ENCODE results near the gene TNFRSF1B. TPM values are rescaled to one million over a fixed set of nuclear protein-coding genes. Genes with fewer than 3 reads are reported as not detected.

The TNFRSF1B gene
- polyA plus RNA-seq, 3 donors, result 436 to 761 (median 450) TPM

DNA sequence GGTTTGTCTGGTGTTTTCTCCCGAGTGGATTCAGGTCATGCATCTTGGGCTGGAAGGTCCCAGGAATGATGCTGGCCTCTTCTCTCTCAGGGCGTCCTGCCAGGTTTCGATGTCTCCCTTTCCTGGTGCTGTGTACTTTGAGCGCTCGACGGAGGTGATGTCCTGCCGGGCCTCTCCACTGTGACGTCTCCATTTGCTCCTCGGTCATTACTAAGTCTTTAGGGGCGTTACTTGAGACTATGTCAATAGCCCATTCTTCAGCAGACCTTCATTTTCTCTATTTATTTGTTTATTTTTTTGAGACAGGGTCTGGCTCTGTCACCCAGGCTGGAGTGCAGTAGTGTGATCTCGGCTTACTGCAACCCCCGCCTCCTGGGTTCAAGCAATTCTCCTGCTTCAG is 37.2 kb upstream of the TNFRSF1B start:
- H3K36me3 Mint-ChIP-seq, result peaks cover 26 to 45% of the 10 kb centered on the region in 2 donors
- peaks cover 85% of the 10 kb centered on the region for H3K4me1 Mint-ChIP-seq
- peaks cover 86% of the 10 kb centered on the region in 2 donors for H3K4me1 ChIP-seq (ENCODE audit: control insufficient read depth in 1 of 2, insufficient read depth in 2 of 2, low read length in 2 of 2)
- peaks cover 0 to 8% (median 0%) of the 10 kb centered on the region in 7 donors for H3K9me3 Mint-ChIP-seq
- H3K27me3 ChIP-seq (ENCODE audit: control insufficient read depth in 2 of 2, insufficient read depth in 2 of 2, low read length in 2 of 2), result no peaks in the 10 kb centered on the region
- peak overlapping the region in 2 of 7 donors; percentile 68 to 74 for H3K27ac Mint-ChIP-seq
- intact Hi-C loops (cut with micrococcal nuclease), result loop anchor here (5.0 kb wide), 1 partner anchor 38 kb away; the partner anchor contains the start of gene TNFRSF1B (in 2 of the 2)
- H3K4me3 ChIP-seq (replicated peaks in 1 of 3; ENCODE audit: low read depth in 2 of 3, low read length in 3 of 3), result no peak overlapping the region
- peaks cover 43% of the 10 kb centered on the region for H3K79me2 ChIP-seq (ENCODE audit: insufficient read depth, low read length)
- no peak for DNase-seq
- H3K9me3 ChIP-seq (replicated peaks in 1 of 2; ENCODE audit: control insufficient read depth in 1 of 2, insufficient read depth in 1 of 2, low read length in 2 of 2), result no peaks in the 10 kb centered on the region
- no peak overlapping the region for H3K4me2 ChIP-seq (replicated peaks; ENCODE audit: extremely low read depth, low read length, poor library complexity, severe bottlenecking)
- 98% methylated on average over 9 of the region's 12 CpGs for WGBS (ENCODE audit: insufficient coverage)
- peaks cover 0 to 2% (median 2%) of the 10 kb centered on the region in 3 donors for H3K27me3 Mint-ChIP-seq (ENCODE audit: low read depth in 3 of 3)
- H2AFZ ChIP-seq (ENCODE audit: insufficient read depth, low read depth, low read length, poor library complexity, severe bottlenecking), result no peak overlapping the region
- H3K27ac ChIP-seq (ENCODE audit: low read depth in 1 of 2, low read length in 2 of 2), result no peak overlapping the region
- H3K4me3 Mint-ChIP-seq, result no peak overlapping the region
- H4K20me1 ChIP-seq (ENCODE audit: insufficient read depth, low read length), result no peaks in the 10 kb centered on the region
- H3K9ac ChIP-seq (ENCODE audit: insufficient read depth, low read length, poor library complexity, severe bottlenecking), result no peak overlapping the region
- H3K36me3 ChIP-seq (replicated peaks in 1 of 2; ENCODE audit: control insufficient read depth in 1 of 2, insufficient read depth in 2 of 2, low read length in 2 of 2), result no peaks in the 10 kb centered on the region
- TF ChIP-seq, protein P1, sequence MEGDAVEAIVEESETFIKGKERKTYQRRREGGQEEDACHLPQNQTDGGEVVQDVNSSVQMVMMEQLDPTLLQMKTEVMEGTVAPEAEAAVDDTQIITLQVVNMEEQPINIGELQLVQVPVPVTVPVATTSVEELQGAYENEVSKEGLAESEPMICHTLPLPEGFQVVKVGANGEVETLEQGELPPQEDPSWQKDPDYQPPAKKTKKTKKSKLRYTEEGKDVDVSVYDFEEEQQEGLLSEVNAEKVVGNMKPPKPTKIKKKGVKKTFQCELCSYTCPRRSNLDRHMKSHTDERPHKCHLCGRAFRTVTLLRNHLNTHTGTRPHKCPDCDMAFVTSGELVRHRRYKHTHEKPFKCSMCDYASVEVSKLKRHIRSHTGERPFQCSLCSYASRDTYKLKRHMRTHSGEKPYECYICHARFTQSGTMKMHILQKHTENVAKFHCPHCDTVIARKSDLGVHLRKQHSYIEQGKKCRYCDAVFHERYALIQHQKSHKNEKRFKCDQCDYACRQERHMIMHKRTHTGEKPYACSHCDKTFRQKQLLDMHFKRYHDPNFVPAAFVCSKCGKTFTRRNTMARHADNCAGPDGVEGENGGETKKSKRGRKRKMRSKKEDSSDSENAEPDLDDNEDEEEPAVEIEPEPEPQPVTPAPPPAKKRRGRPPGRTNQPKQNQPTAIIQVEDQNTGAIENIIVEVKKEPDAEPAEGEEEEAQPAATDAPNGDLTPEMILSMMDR (IDR thresholded peaks at IDR 0.05), result no peak

DNA sequence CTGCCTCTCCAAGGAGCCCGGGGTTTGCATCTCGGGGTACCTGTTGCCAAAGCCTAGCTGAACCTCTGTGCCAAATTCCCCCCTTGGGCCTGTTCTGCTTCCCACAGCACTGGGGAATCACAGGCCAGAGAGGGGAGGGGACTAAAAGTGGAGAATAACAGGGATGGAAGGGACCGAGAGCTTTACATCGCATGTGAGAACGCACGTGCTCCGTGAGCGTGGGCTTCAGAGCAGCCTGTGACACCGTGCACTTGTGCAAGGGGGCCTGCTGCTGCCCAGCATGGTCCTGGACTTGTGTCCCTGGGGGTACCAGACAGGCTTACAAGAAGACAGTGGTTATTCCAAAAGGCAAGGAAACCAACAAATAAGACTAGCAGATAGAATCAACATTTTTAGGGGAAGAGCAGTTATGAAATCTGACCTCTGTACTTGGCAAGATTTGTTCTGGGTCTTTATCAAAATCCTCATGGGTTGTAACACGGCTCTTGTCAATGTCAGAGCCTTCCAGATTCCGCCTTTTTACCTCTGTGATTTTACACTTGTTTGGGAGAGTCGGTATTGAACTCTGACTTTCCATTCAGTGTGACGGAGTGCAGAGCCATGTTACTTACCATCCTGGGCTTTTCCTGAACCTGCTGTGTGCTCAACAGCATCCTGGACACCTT is 36.2 kb upstream of the TNFRSF1B start:
- Histone ChIP-seq H3K4me2 (replicated peaks; ENCODE audit: extremely low read depth, low read length, poor library complexity, severe bottlenecking) (no peak overlapping the region), H3K9me3 (replicated peaks in 1 of 2; ENCODE audit: control insufficient read depth in 1 of 2, insufficient read depth in 1 of 2, low read length in 2 of 2) (no peaks in the 10 kb centered on the region), H3K79me2 (ENCODE audit: insufficient read depth, low read length) (peaks cover 37% of the 10 kb centered on the region), H3K9ac (ENCODE audit: insufficient read depth, low read length, poor library complexity, severe bottlenecking) (no peak overlapping the region), H3K4me1 (ENCODE audit: control insufficient read depth in 1 of 2, insufficient read depth in 2 of 2, low read length in 2 of 2) (peaks cover 77 to 79% of the 10 kb centered on the region in 2 donors), H3K36me3 (replicated peaks in 1 of 2; ENCODE audit: control insufficient read depth in 1 of 2, insufficient read depth in 2 of 2, low read length in 2 of 2) (no peaks in the 10 kb centered on the region), H3K4me3 (replicated peaks in 1 of 3; ENCODE audit: low read depth in 2 of 3, low read length in 3 of 3) (peak overlapping the region in 1 of 3 experiments; percentile 16), H3K27me3 (ENCODE audit: control insufficient read depth in 2 of 2, insufficient read depth in 2 of 2, low read length in 2 of 2) (no peaks in the 10 kb centered on the region), H2AFZ (ENCODE audit: insufficient read depth, low read depth, low read length, poor library complexity, severe bottlenecking) (no peak overlapping the region), H4K20me1 (ENCODE audit: insufficient read depth, low read length) (no peaks in the 10 kb centered on the region), H3K27ac (ENCODE audit: low read depth in 1 of 2, low read length in 2 of 2) (peak overlapping the region in 1 of 2 donors; percentile 26)
- 83% methylated on average over 9 of the region's 13 CpGs for WGBS (ENCODE audit: insufficient coverage)
- intact Hi-C loops (cut with micrococcal nuclease), result no loop called here
- DNase-seq, result peak in 1 of 3 donors; percentile 3
- Mint-ChIP-seq H3K27ac (peak overlapping the region in 5 of 7 donors; percentile 23 to 85 (median 71)), H3K4me1 (peaks cover 78% of the 10 kb centered on the region), H3K4me3 (no peak overlapping the region), H3K27me3 (ENCODE audit: low read depth in 3 of 3) (peaks cover 0 to 2% (median 2%) of the 10 kb centered on the region in 3 donors), H3K9me3 (peaks cover 0 to 8% (median 0%) of the 10 kb centered on the region in 7 donors), H3K36me3 (peaks cover 26 to 48% of the 10 kb centered on the region in 2 donors)
- TF ChIP-seq, protein P1 (IDR thresholded peaks at IDR 0.05), result no peak
